OCI-LY3 (cell line): Measurements from ENCODE around the gene JADE2.

Experiments
- EZH2phosphoT487 ChIP-seq: fragments of 200-600 bp; shearing (Covaris generic); IDR thresholded peaks from 2 replicates; pipeline ENCODE4 v1.6.1; 2018; ENCODE audit warnings: antibody characterized with exemption, mixed run types, low read depth
- TF ChIP-seq, protein P1 (sequence below): fragments of 200-600, 300-600 bp; sonication (generic); IDR thresholded peaks from 2 replicates; pipeline ENCODE4 v1.5.1; 2014; ENCODE audit warnings: antibody characterized with exemption, low read length, low read depth

DNA sequence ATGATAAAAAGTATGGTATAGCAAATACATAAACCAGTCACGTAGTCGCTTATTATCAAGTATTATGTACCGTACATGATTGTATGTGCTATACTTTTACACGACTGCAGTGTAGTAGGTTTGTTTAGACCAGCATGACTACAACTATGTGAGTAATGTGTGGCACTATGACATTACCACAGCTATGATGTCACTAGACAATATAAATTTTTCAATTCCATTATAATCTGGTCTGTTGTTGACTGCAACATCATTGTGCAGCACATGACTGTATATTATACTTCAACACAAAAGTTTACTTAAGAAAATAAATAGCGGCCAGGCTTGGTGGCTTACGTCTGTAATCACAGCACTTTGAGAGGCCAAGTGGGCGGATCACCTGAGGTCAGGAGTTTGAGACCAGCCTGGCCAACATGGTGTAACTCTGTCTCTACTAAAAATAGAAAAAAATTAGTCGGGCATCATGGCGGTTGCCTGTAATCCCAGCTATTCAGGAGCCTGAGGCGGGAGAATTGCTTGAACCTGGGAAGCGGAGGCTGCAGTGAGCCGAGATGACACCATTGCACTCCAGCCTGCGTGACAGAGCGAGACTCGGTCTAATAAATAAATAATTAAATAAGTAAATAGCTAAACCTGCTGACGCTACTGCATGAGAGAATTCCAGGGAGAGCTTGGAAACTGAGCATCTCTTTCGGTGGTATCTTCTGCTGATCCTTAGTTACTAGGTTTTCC is 24.6 kb upstream of the JADE2 start:
- TF ChIP-seq, protein P1, sequence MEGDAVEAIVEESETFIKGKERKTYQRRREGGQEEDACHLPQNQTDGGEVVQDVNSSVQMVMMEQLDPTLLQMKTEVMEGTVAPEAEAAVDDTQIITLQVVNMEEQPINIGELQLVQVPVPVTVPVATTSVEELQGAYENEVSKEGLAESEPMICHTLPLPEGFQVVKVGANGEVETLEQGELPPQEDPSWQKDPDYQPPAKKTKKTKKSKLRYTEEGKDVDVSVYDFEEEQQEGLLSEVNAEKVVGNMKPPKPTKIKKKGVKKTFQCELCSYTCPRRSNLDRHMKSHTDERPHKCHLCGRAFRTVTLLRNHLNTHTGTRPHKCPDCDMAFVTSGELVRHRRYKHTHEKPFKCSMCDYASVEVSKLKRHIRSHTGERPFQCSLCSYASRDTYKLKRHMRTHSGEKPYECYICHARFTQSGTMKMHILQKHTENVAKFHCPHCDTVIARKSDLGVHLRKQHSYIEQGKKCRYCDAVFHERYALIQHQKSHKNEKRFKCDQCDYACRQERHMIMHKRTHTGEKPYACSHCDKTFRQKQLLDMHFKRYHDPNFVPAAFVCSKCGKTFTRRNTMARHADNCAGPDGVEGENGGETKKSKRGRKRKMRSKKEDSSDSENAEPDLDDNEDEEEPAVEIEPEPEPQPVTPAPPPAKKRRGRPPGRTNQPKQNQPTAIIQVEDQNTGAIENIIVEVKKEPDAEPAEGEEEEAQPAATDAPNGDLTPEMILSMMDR, result no peak
- no peak for TF ChIP-seq EZH2phosphoT487
